Choroid plexus epithelial cell (primary cell): Measurements from ENCODE around the gene TSR3.
A peak's percentile ranks its signal among the peaks of the same experiment; 100 is the strongest.

ENCODE experiments used
- DNase-seq: peaks from one replicate; pipeline ENCODE4 v3.0.0-alpha.2; 2010; ENCODE audit warnings: low read depth
- H3K4me3 ChIP-seq: 2 replicates; pipeline ENCODE4 v1.5.1; 2011; ENCODE audit warnings: low read depth, mild to moderate bottlenecking, control low read depth, low read length, moderate library complexity
- TF ChIP-seq, protein P1 (sequence below): conservative IDR thresholded peaks from 2 replicates; pipeline ENCODE4 v1.5.1; 2011; ENCODE audit warnings: low read depth, mild to moderate bottlenecking, control low read depth, inconsistent platforms, low read length, moderate library complexity

The TSR3 gene

DNA sequence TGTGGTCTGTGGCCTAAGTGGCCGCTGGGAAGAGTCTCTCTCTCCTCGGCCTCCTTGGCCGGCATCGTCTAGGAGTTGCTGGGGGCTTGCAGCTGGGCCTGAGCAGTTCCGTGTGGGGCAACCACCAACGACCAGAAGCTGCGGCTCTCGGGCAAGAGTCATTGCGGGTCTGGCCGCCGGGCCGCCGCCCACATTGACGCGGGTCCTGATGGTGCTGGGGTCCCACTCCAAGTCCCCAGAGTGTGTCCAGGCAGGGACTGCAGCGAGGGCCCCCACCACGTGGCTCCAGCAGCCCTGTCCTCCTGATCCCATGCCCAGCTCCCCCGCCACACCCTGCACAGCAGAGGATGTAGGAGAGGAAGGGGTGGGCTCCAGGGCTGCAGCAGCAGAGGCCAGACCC, 31.9 kb upstream of the TSR3 start:
- no peak overlapping the region for H3K4me3 ChIP-seq
- TF ChIP-seq, protein P1, sequence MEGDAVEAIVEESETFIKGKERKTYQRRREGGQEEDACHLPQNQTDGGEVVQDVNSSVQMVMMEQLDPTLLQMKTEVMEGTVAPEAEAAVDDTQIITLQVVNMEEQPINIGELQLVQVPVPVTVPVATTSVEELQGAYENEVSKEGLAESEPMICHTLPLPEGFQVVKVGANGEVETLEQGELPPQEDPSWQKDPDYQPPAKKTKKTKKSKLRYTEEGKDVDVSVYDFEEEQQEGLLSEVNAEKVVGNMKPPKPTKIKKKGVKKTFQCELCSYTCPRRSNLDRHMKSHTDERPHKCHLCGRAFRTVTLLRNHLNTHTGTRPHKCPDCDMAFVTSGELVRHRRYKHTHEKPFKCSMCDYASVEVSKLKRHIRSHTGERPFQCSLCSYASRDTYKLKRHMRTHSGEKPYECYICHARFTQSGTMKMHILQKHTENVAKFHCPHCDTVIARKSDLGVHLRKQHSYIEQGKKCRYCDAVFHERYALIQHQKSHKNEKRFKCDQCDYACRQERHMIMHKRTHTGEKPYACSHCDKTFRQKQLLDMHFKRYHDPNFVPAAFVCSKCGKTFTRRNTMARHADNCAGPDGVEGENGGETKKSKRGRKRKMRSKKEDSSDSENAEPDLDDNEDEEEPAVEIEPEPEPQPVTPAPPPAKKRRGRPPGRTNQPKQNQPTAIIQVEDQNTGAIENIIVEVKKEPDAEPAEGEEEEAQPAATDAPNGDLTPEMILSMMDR, result no peak
- no peak for DNase-seq

DNA sequence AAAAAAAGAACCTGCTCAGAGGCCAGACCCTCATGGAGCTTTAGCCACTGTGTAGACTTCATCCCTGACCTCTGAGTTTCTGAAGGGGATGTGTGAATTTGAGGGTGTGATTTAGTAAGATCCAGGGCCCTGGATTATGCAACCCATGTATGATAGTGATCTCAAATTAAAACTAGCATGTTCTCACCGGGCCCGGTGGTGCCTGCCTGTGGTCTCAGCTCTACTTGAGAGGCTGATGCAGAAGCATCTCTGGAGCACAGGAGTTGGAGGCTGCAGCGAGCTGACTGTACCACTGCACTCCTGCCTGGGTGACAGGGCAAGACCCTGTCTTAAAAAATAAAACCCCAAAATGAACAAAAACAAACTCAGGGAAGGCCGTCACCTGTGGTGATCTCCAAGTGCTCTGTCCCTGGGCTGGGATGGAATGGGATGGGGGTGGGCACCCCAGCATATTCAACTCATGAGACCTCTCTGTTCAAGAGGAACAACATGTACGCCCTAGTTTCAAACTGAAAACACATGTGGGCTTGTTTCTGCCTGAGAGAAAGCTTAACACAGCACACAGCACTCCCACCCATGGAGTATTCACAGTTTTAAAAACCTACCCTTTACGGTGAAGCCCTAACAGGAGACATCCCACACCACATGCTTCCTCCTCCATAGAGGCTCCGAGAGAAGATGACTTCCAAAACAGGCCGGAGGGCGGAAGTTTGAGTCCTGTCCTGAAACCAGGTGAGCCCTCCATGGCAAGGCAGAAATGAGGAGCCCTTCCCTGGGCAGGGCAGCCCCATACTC, 30.1 kb upstream of the TSR3 start:
- TF ChIP-seq, protein P1, result no peak
- no peak for DNase-seq

DNA sequence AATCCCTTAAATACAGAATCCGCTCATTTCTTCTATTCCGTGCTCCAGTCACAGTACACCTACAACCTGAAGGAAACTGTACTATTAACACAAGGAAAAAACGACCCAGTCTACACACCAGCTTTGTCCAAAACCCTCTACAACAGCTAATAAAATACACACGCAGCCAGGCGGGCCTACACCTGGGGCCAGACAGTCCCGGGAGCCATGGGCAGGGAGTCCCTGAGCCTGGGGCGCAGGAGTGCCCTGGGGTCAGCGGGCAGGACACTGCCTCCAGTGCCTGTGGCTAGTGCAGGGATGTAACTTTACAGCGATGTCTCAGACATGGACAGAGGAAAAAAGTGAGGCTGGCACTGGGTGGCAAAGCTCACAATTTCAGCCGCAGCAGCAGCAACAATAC, 28.5 kb upstream of the TSR3 start:
- TF ChIP-seq, protein P1, result no peak
- no peak overlapping the region for H3K4me3 ChIP-seq
- DNase-seq, result no peak

More for the DNA sequence above, 30.1 kb upstream of the TSR3 start:
- H3K4me3 ChIP-seq, result no peak overlapping the region

DNA sequence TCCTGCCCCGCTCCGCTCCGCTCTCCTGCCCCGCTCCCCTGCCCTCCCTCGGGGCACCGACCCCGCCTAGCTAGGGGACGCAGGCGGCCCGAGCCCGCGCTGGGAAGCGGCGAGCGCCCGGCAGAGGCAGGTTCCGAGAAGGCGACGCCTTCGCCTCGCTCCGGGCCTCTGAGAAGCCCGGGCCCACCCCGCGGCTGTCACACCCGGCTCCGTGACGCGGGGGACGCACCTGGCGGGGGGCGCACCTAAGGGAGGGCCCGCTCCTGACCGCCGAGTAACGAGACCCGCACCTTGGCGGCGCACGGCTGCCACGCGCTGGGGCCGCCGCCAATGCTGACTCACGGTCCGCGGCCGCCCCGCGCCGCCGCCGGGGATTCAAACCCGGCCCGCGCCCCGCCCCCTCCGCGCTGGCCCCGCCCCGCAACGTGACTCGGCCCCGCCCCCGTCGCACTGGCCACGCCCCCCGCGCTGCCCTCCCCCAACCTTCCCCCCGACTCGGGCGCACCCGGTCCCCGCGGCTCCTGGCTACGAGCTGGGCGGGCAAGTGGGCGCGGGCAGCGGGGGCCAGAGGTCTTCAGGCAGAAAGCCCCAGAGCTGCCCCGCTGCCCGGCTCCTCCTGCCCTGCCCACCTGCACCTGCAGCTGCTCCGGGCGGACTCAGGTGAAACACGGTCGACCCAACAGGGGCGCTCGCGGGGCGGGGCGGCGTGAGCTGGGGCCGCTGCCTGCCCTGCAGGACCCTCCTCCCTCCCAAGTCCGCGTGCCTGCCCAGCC, 27.8 kb upstream of the TSR3 start:
- peak; percentile 57 for DNase-seq
- peak overlapping the region; percentile 58 for H3K4me3 ChIP-seq
- TF ChIP-seq, protein P1, result no peak

DNA sequence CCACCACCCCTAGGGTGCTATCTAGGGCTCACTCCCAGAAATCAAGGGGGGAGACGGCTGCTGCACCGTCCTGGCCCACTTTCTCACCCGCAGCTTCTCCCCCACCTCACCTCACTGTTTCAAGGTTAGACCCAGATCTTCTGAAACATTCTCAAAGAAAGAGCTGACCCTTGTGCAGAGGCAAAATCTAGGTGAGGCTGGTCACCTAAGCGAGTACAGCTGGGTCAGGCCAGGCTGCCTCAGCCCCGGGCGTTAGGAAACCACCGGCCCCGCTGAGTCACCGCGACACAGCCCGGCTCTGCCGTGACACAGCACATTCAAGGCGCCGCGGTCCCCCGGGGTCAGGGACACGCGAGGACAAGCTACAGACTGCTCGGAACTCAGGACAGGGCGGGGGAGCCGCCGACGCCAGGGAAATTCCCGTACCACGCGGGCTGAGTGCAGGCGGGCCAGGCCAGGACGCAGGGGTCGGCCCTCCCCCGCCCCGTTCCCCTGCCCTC, 27.2 kb upstream of the TSR3 start:
- peak; percentile 66 for DNase-seq
- TF ChIP-seq, protein P1, result no peak

DNA sequence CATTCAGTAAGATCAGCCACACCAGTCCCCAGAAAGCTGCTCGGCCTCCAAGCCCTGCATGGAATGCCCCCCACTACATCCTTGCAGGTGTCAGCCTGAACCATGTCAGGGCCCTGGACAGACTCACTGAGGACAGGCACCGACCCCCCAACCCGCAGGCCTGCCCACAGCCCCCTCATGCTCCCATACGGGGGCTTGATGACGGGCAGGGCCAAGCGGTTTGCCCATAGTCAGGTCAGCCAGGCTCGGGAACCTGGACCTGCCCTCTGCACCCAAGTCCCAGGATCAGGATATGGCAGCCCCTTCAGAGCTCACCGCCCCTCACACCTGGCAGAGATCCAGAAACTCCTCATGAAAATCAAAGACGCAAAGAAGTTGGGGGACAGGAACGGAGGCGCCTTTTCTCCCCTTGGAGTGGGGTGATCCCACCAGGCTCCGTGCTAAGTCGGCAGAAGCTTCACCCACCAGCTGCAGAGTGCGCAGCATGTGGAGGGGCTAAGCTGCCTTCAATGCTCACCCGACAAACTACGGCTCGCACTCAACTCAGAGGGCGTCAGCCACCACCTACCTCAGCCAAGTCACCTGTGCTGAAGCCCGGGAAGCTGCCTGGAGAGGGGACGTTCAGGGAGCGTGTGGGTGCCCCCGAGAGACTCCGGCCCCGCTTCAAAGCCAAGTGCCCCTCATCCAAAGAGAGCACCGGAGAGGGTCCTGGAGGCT, 26.6 kb upstream of the TSR3 start:
- peak overlapping the region; percentile 58 for H3K4me3 ChIP-seq
- no peak for DNase-seq
- TF ChIP-seq, protein P1, result no peak

More for the DNA sequence above, 27.2 kb upstream of the TSR3 start:
- peak overlapping the region; percentile 58 for H3K4me3 ChIP-seq
